Tibial artery (tissue), 4 donors: ENCODE data around the gene GIT1.

Experiments
- DNase-seq, 2 donors: peaks; one replicate each; pipeline ENCODE4 v3.0.0-alpha.2; 2019
- H3K27ac ChIP-seq, 2 donors: fragments of 200-600 bp; sonication (generic) in 1 of 2; 1 replicate in 1 of 2; 2 replicates in 1 of 2; pipeline ENCODE4 v1.5.1; 2018 to 2019; ENCODE audit warnings: mild to moderate bottlenecking in 1 of 2
- H3K27me3 ChIP-seq, 2 donors: fragments of 200-600 bp; sonication (generic) in 1 of 2; one replicate each; pipeline versions ENCODE4 v1.5.1 to v1.6.0; 2016 to 2019
- H3K36me3 ChIP-seq, 3 donors: fragments of 200-600 bp; sonication (generic) in 2 of 3; one replicate each; pipeline ENCODE4 v1.5.1; 2016 to 2019; ENCODE audit warnings: mild to moderate bottlenecking in 2 of 3
- H3K4me1 ChIP-seq, 4 donors: fragments of 200-600 bp; sonication (generic) in 2 of 4; 1 replicate in 3 of 4; 2 replicates in 1 of 4; pipeline ENCODE4 v1.5.1; 2016 to 2019
- H3K4me3 ChIP-seq, 2 donors: fragments of 200-600 bp; sonication (generic) in 1 of 2; 1 replicate in 1 of 2; 2 replicates in 1 of 2; pipeline ENCODE4 v1.5.1; 2018 to 2019; ENCODE audit warnings: mild to moderate bottlenecking in 2 of 2
- H3K9me3 ChIP-seq, 3 donors: fragments of 200-600 bp; sonication (generic) in 1 of 3; one replicate each; pipeline ENCODE4 v1.5.1; 2016 to 2019
- CTCF ChIP-seq, 2 experiments: fragments of 200-600 bp in 1 of 2; fragments of 450-650 bp in 1 of 2; IDR thresholded peaks; one replicate each; pipeline ENCODE4 v1.5.1; 2017 to 2019; ENCODE audit warnings: antibody characterized with exemption in 2 of 2, mild to moderate bottlenecking in 1 of 2, moderate library complexity in 1 of 2
- intact Hi-C: fragments of 100-400 bp; cut with DNase I; formaldehyde crosslinking; loops from one replicate; pipeline ENCODE4 v1.15.0; 2023; ENCODE audit warnings: low total_unique reads

The GIT1 gene

GRCh38 chr17:29591146-29591736 is 1.8 kb upstream of the GIT1 start:
- Histone ChIP-seq H3K4me1 (peaks cover 0 to 69% (median 63%) of the 10 kb centered on the region in 4 donors), H3K4me3 (peak overlapping the region; percentile 74), H3K36me3 (no peaks in the 10 kb centered on the region), H3K9me3 (no peaks in the 10 kb centered on the region), H3K27ac (peak overlapping the region; percentile 77 to 86), H3K27me3 (no peaks in the 10 kb centered on the region)
- TF ChIP-seq CTCF (IDR thresholded peaks at IDR 0.05): no peak
- DNase-seq: peak in 1 of 2 donors; percentile 63
- intact Hi-C loops: loop anchor here (10.0 kb wide), 1 partner anchor 766 kb away; no protein-coding TSS in a partner anchor

GRCh38 chr17:29590411-29591145 is 1.1 kb upstream of the GIT1 start:
- Histone ChIP-seq H3K36me3 (no peaks in the 10 kb centered on the region), H3K9me3 (no peaks in the 10 kb centered on the region), H3K27me3 (no peaks in the 10 kb centered on the region), H3K4me1 (peaks cover 0 to 69% (median 63%) of the 10 kb centered on the region in 4 donors), H3K4me3 (peak overlapping the region; percentile 74), H3K27ac (peak overlapping the region; percentile 77 to 86)
- no peak for TF ChIP-seq CTCF (IDR thresholded peaks at IDR 0.05)
- no peak for DNase-seq
- intact Hi-C loops: loop anchor here (10.0 kb wide), 1 partner anchor 766 kb away; no protein-coding TSS in a partner anchor

- H3K36me3 ChIP-seq: no peaks in the 10 kb centered on the region
- no peak for DNase-seq
Measured at GRCh38 chr17:29588562-29589411, 661 bp downstream of the GIT1 start.

GRCh38 chr17:29588017-29588561 is 1.4 kb downstream of the GIT1 start:
- Histone ChIP-seq H3K9me3 (no peaks in the 10 kb centered on the region), H3K4me3 (peak overlapping the region; percentile 74 to 93), H3K27ac (peak overlapping the region; percentile 78 to 84), H3K4me1 (peaks cover 0 to 76% (median 67%) of the 10 kb centered on the region in 4 donors), H3K27me3 (no peaks in the 10 kb centered on the region), H3K36me3 (peaks cover 0 to 6% (median 0%) of the 10 kb centered on the region in 3 donors)
- no peak for TF ChIP-seq CTCF (IDR thresholded peaks at IDR 0.05)
- intact Hi-C loops: no loop called here
- DNase-seq: no peak

More at GRCh38 chr17:29588562-29589411, 661 bp downstream of the GIT1 start:
- Histone ChIP-seq H3K27me3 (no peaks in the 10 kb centered on the region), H3K9me3 (no peaks in the 10 kb centered on the region), H3K4me1 (peaks cover 0 to 76% (median 69%) of the 10 kb centered on the region in 4 donors), H3K27ac (peak overlapping the region; percentile 78 to 84), H3K4me3 (peak overlapping the region; percentile 74 to 93)
- TF ChIP-seq CTCF (IDR thresholded peaks at IDR 0.05): no peak
- intact Hi-C loops: no loop called here

GRCh38 chr17:29587591-29587990 is 1.9 kb downstream of the GIT1 start:
- Histone ChIP-seq H3K9me3 (no peaks in the 10 kb centered on the region), H3K27me3 (no peaks in the 10 kb centered on the region), H3K4me3 (peak overlapping the region; percentile 74 to 93), H3K27ac (peak overlapping the region; percentile 78 to 84), H3K36me3 (peaks cover 0 to 11% (median 0%) of the 10 kb centered on the region in 3 donors), H3K4me1 (peaks cover 0 to 72% (median 64%) of the 10 kb centered on the region in 4 donors)
- TF ChIP-seq CTCF (IDR thresholded peaks at IDR 0.05): no peak
- no peak for DNase-seq
- intact Hi-C loops: no loop called here
